ENCODE measurements around the gene PFKP.

Gene PFKP

GRCh38 chr10:3131098-3131497, 63.8 kb downstream of the PFKP start:
- Histone ChIP-seq H3K4me3 (ENCODE audit: low read length, poor library complexity, severe bottlenecking) (no peak overlapping the region), H2AFZ (ENCODE audit: low read length) (no peak overlapping the region), H3K9ac (ENCODE audit: low read depth, low read length, poor library complexity, severe bottlenecking) (no peak overlapping the region), H3K79me2 (ENCODE audit: insufficient read depth, low read length) (no peaks in the 10 kb centered on the region), H3F3A (ENCODE audit: low read depth) (no peaks in the 10 kb centered on the region), H3K36me3 (ENCODE audit: insufficient read depth, low read length) (peaks cover 70% of the 10 kb centered on the region; the same call in 1 of the 2 replicates), H3K4me2 (ENCODE audit: low read depth, low read length, poor library complexity, severe bottlenecking) (no peak overlapping the region), H4K20me1 (ENCODE audit: insufficient read depth, low read length, poor library complexity, severe bottlenecking) (no peaks in the 10 kb centered on the region), H3K9me2 (replicated peaks; ENCODE audit: low read depth, low read length) (no peaks in the 10 kb centered on the region), H3K4me1 (ENCODE audit: insufficient read depth, low read length, poor library complexity, severe bottlenecking) (no peaks in the 10 kb centered on the region), H3K9me3 (ENCODE audit: insufficient read depth, low read depth, low read length) (no peaks in the 10 kb centered on the region), H3K27me3 (ENCODE audit: insufficient read depth, low read length, poor library complexity, severe bottlenecking) (no peaks in the 10 kb centered on the region)
- no peak for TF ChIP-seq EZH2phosphoT487 (IDR thresholded peaks at IDR 0.05; ENCODE audit: borderline replicate concordance)
- no peak for TF ChIP-seq CTCF (conservative IDR thresholded peaks at IDR 0.05; ENCODE audit: low read length)

- H3F3A ChIP-seq (ENCODE audit: low read depth) = no peaks in the 10 kb centered on the region
- H3K9me2 ChIP-seq (replicated peaks; ENCODE audit: low read depth, low read length) = no peaks in the 10 kb centered on the region
- H3K36me3 ChIP-seq (ENCODE audit: insufficient read depth, low read length) = peaks cover 72% of the 10 kb centered on the region; the same call in 1 of the 2 replicates
- H3K4me2 ChIP-seq (ENCODE audit: low read depth, low read length, poor library complexity, severe bottlenecking) = no peak overlapping the region
- H4K20me1 ChIP-seq (ENCODE audit: insufficient read depth, low read length, poor library complexity, severe bottlenecking) = no peaks in the 10 kb centered on the region
- H3K27me3 ChIP-seq (ENCODE audit: insufficient read depth, low read length, poor library complexity, severe bottlenecking) = no peaks in the 10 kb centered on the region
- no peaks in the 10 kb centered on the region for H3K9me3 ChIP-seq (ENCODE audit: insufficient read depth, low read depth, low read length)
- H2AFZ ChIP-seq (ENCODE audit: low read length) = no peak overlapping the region
- TF ChIP-seq EZH2phosphoT487 (IDR thresholded peaks at IDR 0.05; ENCODE audit: borderline replicate concordance) (no peak), CTCF (conservative IDR thresholded peaks at IDR 0.05; ENCODE audit: low read length) (no peak)
- H3K79me2 ChIP-seq (ENCODE audit: insufficient read depth, low read length) = no peaks in the 10 kb centered on the region
- no peak overlapping the region for H3K9ac ChIP-seq (ENCODE audit: low read depth, low read length, poor library complexity, severe bottlenecking)
- no peaks in the 10 kb centered on the region for H3K4me1 ChIP-seq (ENCODE audit: insufficient read depth, low read length, poor library complexity, severe bottlenecking)
- no peak overlapping the region for H3K4me3 ChIP-seq (ENCODE audit: low read length, poor library complexity, severe bottlenecking)
Observed at GRCh38 chr10:3132036-3133025, 65.0 kb downstream of the PFKP start.

GRCh38 chr10:3133948-3134347, 66.6 kb downstream of the PFKP start:
- H2AFZ ChIP-seq (ENCODE audit: low read length) = no peak overlapping the region
- no peaks in the 10 kb centered on the region for H3F3A ChIP-seq (ENCODE audit: low read depth)
- H3K4me3 ChIP-seq (ENCODE audit: low read length, poor library complexity, severe bottlenecking) = no peak overlapping the region
- H4K20me1 ChIP-seq (ENCODE audit: insufficient read depth, low read length, poor library complexity, severe bottlenecking) = no peaks in the 10 kb centered on the region
- H3K4me2 ChIP-seq (ENCODE audit: low read depth, low read length, poor library complexity, severe bottlenecking) = no peak overlapping the region
- no peak overlapping the region for H3K9ac ChIP-seq (ENCODE audit: low read depth, low read length, poor library complexity, severe bottlenecking)
- H3K36me3 ChIP-seq (ENCODE audit: insufficient read depth, low read length) = peaks cover 83% of the 10 kb centered on the region; the same call in 1 of the 2 replicates
- no peaks in the 10 kb centered on the region for H3K27me3 ChIP-seq (ENCODE audit: insufficient read depth, low read length, poor library complexity, severe bottlenecking)
- TF ChIP-seq CTCF (conservative IDR thresholded peaks at IDR 0.05; ENCODE audit: low read length) = no peak
- TF ChIP-seq EZH2phosphoT487 (IDR thresholded peaks at IDR 0.05; ENCODE audit: borderline replicate concordance) = no peak
- no peaks in the 10 kb centered on the region for H3K4me1 ChIP-seq (ENCODE audit: insufficient read depth, low read length, poor library complexity, severe bottlenecking)
- H3K9me3 ChIP-seq (ENCODE audit: insufficient read depth, low read depth, low read length) = no peaks in the 10 kb centered on the region
- H3K79me2 ChIP-seq (ENCODE audit: insufficient read depth, low read length) = no peaks in the 10 kb centered on the region
- no peaks in the 10 kb centered on the region for H3K9me2 ChIP-seq (replicated peaks; ENCODE audit: low read depth, low read length)
